CD4-positive, alpha-beta T cell (primary cell): ENCODE data around the gene CMSS1. TPM values are rescaled to one million over a fixed set of nuclear protein-coding genes. Genes with fewer than 3 reads are reported as not detected.

ENCODE experiments used
- ATAC-seq: fragments of 200-7000 bp; cut with Tn5 transposase; one replicate; pipeline ENCODE4 v1.10.0; 2022; ENCODE audit warnings: mild to moderate bottlenecking; ENCODE audit not compliant: poor library complexity
- CTCF ChIA-PET: fragments of 350-600 bp; sonication (Branson Sonifier 250); formaldehyde crosslinking; loops from one replicate; lab custom pipeline; 2021; ENCODE audit warnings: antibody characterized with exemption, inconsistent platforms; lab: Charles Lee
- POLR2A ChIA-PET: fragments of 350-600 bp; sonication (Branson Sonifier 250); formaldehyde crosslinking; loops from one replicate; lab custom pipeline; 2021; ENCODE audit warnings: antibody characterized with exemption, inconsistent platforms; lab: Charles Lee
- DNase-seq, 14 experiments: peaks; one replicate each; pipeline ENCODE4 v3.0.0-alpha.2; 2013 to 2020; ENCODE audit warnings: mixed read lengths in 2 of 14
- H3K27ac ChIP-seq, 2 donors: one replicate each; pipeline versions ENCODE4 v1.5.1 to v1.7.0; 2013; ENCODE audit warnings: low read length in 2 of 2, low read depth in 1 of 2, mild to moderate bottlenecking in 1 of 2
- H3K27me3 ChIP-seq, 2 experiments: 1 replicate in 1 of 2; 2 replicates in 1 of 2; pipeline versions ENCODE4 v1.6.1 to v1.7.0; 2013; ENCODE audit warnings: low read length in 2 of 2, control low read depth in 1 of 2, mild to moderate bottlenecking in 1 of 2, moderate library complexity in 1 of 2; ENCODE audit not compliant: insufficient read depth in 2 of 2, control insufficient read depth in 1 of 2
- H3K36me3 ChIP-seq: one replicate; pipeline ENCODE4 v1.6.1; 2013; ENCODE audit warnings: low read length, control low read depth; ENCODE audit not compliant: insufficient read depth
- H3K4me1 ChIP-seq: one replicate; pipeline ENCODE4 v1.6.1; 2013; ENCODE audit warnings: low read length, control low read depth; ENCODE audit not compliant: insufficient read depth
- H3K4me3 ChIP-seq: one replicate; pipeline ENCODE4 v1.5.1; 2013; ENCODE audit warnings: mild to moderate bottlenecking, low read length, moderate library complexity
- H3K9me3 ChIP-seq, 2 experiments: 1 replicate in 1 of 2; 2 replicates in 1 of 2; pipeline versions ENCODE4 v1.6.1 to v1.7.0; 2013; ENCODE audit warnings: low read length in 2 of 2, mild to moderate bottlenecking in 2 of 2, control low read depth in 1 of 2, moderate library complexity in 1 of 2; ENCODE audit not compliant: control insufficient read depth in 1 of 2, insufficient read depth in 1 of 2
- H3K27ac Mint-ChIP-seq: one replicate; pipeline ENCODE4 v1.8.0; 2020; ENCODE audit warnings: mixed read lengths
- H3K27me3 Mint-ChIP-seq: one replicate; pipeline ENCODE4 v1.8.0; 2021; ENCODE audit warnings: mixed read lengths
- H3K36me3 Mint-ChIP-seq: one replicate; pipeline ENCODE4 v1.8.0; 2021; ENCODE audit warnings: low read depth, mixed read lengths
- H3K4me1 Mint-ChIP-seq: one replicate; pipeline ENCODE4 v1.8.0; 2021; ENCODE audit warnings: low read depth, mixed read lengths
- H3K4me3 Mint-ChIP-seq: one replicate; pipeline ENCODE4 v1.8.0; 2020; ENCODE audit warnings: mild to moderate bottlenecking, mixed read lengths
- H3K9me3 Mint-ChIP-seq: one replicate; pipeline ENCODE4 v1.8.0; 2020; ENCODE audit warnings: mixed read lengths
- intact Hi-C, 2 experiments: fragments of 100-400 bp; cut with DNase I in 1 of 2; cut with micrococcal nuclease in 1 of 2; formaldehyde crosslinking; loops; one replicate each; pipeline versions ENCODE4 v1.15.1 to v1.9.0; 2023 to 2025; cut with DNase I, micrococcal nuclease
- total RNA-seq, 174 experiments: library from RNA in 2 of 174; stranded (reverse) in 2 of 174; gene quantifications; one replicate each; pipeline ENCODE4 v1.2.3 and lab custom pipeline; 2021 to 2026
- TF ChIP-seq, protein P1 (sequence below): fragments of 200-600 bp; IDR thresholded peaks from one replicate; pipeline ENCODE4 v1.8.0; 2022; ENCODE audit warnings: antibody characterized with exemption, mild to moderate bottlenecking

CMSS1 gene
- total RNA-seq, 2 experiments from 2014 or later = 12.2 TPM

DNA sequence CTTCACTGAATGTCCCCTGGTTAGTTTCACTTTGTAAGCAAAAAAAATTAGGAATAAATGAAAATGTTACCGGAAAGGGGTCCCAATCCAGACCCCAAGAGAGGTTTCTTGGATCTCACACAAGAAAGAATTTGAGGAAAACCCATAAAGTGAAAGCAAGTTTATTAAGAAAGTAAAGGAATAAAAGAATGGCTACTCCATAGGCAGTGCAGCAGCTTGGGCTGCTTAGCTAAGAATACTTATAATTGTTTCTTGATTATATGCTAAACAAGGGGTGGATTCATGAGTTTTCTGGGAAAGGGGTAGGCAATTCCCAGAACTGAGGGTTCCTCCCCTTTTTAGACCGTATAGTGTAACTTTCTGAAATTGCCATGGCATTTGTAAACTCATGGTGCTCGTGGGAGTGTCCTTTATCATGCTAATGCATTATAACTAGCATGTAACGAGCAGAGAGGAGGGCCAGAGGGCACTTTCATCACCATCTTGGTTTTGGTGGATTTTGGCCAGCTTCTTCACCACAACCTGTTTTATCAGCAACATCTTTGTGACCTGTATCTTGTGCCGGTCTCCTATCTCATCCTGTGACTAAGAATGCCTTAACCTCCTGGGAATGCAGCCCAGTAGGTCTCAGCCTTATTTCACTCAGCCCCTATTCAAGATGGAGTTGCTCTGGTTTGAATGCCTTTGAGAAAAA is 41.0 kb upstream of the CMSS1 start:
- Mint-ChIP-seq H3K27ac (no peak overlapping the region), H3K4me3 (no peak overlapping the region), H3K9me3 (no peaks in the 10 kb centered on the region), H3K27me3 (peaks cover 41% of the 10 kb centered on the region), H3K4me1 (peaks cover 5% of the 10 kb centered on the region), H3K36me3 (no peaks in the 10 kb centered on the region)
- CTCF ChIA-PET = no interaction called here
- no peaks in the 10 kb centered on the region for H3K4me1 ChIP-seq
- no peaks in the 10 kb centered on the region for H3K36me3 ChIP-seq
- no peak overlapping the region for H3K27ac ChIP-seq
- H3K9me3 ChIP-seq = no peaks in the 10 kb centered on the region
- ATAC-seq (no peak), DNase-seq (no peak)
- POLR2A ChIA-PET = no interaction called here
- H3K27me3 ChIP-seq = no peaks in the 10 kb centered on the region
- intact Hi-C loops = no loop called here
- no peak overlapping the region for H3K4me3 ChIP-seq
- TF ChIP-seq, protein P1, sequence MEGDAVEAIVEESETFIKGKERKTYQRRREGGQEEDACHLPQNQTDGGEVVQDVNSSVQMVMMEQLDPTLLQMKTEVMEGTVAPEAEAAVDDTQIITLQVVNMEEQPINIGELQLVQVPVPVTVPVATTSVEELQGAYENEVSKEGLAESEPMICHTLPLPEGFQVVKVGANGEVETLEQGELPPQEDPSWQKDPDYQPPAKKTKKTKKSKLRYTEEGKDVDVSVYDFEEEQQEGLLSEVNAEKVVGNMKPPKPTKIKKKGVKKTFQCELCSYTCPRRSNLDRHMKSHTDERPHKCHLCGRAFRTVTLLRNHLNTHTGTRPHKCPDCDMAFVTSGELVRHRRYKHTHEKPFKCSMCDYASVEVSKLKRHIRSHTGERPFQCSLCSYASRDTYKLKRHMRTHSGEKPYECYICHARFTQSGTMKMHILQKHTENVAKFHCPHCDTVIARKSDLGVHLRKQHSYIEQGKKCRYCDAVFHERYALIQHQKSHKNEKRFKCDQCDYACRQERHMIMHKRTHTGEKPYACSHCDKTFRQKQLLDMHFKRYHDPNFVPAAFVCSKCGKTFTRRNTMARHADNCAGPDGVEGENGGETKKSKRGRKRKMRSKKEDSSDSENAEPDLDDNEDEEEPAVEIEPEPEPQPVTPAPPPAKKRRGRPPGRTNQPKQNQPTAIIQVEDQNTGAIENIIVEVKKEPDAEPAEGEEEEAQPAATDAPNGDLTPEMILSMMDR = no peak

DNA sequence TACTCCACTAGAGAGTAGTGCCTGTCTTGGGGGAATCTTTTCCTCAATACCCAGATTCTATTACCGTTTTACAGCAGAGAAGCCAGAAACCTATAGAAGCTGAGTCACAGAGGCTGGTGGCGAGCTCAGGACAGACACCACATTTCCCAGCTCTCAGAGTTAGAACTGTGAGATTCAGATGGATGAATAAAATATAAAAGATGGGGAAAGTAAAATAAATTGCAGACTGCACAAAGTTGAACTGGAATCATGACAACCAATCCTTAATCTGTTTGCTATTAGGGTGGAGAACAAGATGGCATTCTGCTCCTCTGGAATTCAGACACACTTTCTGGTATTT is 40.5 kb upstream of the CMSS1 start:
- H3K4me1 ChIP-seq = no peaks in the 10 kb centered on the region
- no peaks in the 10 kb centered on the region for H3K9me3 Mint-ChIP-seq
- POLR2A ChIA-PET = no interaction called here
- CTCF ChIA-PET = no interaction called here
- no peak for DNase-seq
- no peaks in the 10 kb centered on the region for H3K27me3 ChIP-seq
- TF ChIP-seq, protein P1 = no peak
- no peak for ATAC-seq
- no peaks in the 10 kb centered on the region for H3K9me3 ChIP-seq
- peaks cover 5% of the 10 kb centered on the region for H3K4me1 Mint-ChIP-seq
- peaks cover 45% of the 10 kb centered on the region for H3K27me3 Mint-ChIP-seq
- no peak overlapping the region for H3K4me3 ChIP-seq
- H3K4me3 Mint-ChIP-seq = no peak overlapping the region
- no peaks in the 10 kb centered on the region for H3K36me3 Mint-ChIP-seq
- H3K36me3 ChIP-seq = no peaks in the 10 kb centered on the region
- H3K27ac ChIP-seq = no peak overlapping the region
- no peak overlapping the region for H3K27ac Mint-ChIP-seq
- intact Hi-C loops = no loop called here

DNA sequence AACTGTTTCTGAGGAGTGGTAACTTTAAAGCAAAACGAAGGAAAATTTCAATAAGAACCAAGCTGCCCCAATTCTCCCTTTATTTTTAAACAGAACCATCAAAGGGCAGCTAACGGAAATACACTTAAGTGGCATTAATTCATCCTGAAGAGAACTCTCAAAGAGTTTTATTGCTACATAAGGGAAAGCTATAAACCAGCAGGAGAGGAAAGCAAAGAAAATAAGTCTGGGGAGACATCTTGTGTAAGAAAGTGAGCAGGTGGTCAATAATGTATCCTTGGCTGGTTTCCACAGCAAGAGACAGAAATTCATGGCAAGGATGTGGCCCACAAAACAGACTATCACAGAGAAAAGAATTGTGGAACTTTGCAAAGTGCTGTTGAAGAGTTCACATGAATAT is 40.0 kb upstream of the CMSS1 start:
- TF ChIP-seq, protein P1 = no peak
- no peak overlapping the region for H3K4me3 Mint-ChIP-seq
- Histone ChIP-seq H3K9me3 (no peaks in the 10 kb centered on the region), H3K36me3 (no peaks in the 10 kb centered on the region), H3K27ac (no peak overlapping the region), H3K4me3 (no peak overlapping the region), H3K4me1 (no peaks in the 10 kb centered on the region), H3K27me3 (no peaks in the 10 kb centered on the region)
- H3K27ac Mint-ChIP-seq = no peak overlapping the region
- ATAC-seq = no peak
- intact Hi-C loops = no loop called here
- H3K9me3 Mint-ChIP-seq = no peaks in the 10 kb centered on the region
- no peaks in the 10 kb centered on the region for H3K36me3 Mint-ChIP-seq
- POLR2A ChIA-PET = no interaction called here
- peaks cover 45% of the 10 kb centered on the region for H3K27me3 Mint-ChIP-seq
- CTCF ChIA-PET = no interaction called here
- peaks cover 5% of the 10 kb centered on the region for H3K4me1 Mint-ChIP-seq
- DNase-seq = no peak
